IMR-90 (cell line): Measurements from ENCODE around the gene TMEM131L. TPM values are rescaled to one million over a fixed set of nuclear protein-coding genes. Genes with fewer than 3 reads are reported as not detected.

ENCODE experiments used
- ATAC-seq: fragments of 200-7000 bp; cut with Tn5 transposase; 2 replicates; pipeline ENCODE4 v1.9.1; 2020; ENCODE audit warnings: low read depth, mild to moderate bottlenecking, moderate library complexity
- BruUV-seq: library from RNA; stranded (reverse); fragments of 400-500 nt; replicated peaks from 2 replicates; lab custom pipeline; 2021; lab: Mats Ljungman, UMichigan
- CTCF ChIA-PET: fragments of 300-600 bp; formaldehyde crosslinking; extraction: SDS; loops from one replicate; lab custom pipeline; 2021; ENCODE audit warnings: antibody characterized with exemption; lab: Yijun Ruan, JAX
- POLR2A ChIA-PET: fragments of 300-600 bp; sonication (Branson Sonifier 250); formaldehyde crosslinking; loops from one replicate; lab custom pipeline; 2022; ENCODE audit warnings: antibody characterized with exemption; ENCODE audit not compliant: unreplicated experiment; lab: Charles Lee
- DNase-seq: peaks from one replicate; pipeline ENCODE4 v3.0.0; 2013
- H2AFZ ChIP-seq: replicated peaks from 2 replicates; pipeline ENCODE3; 2013; ENCODE audit warnings: low read length, mild to moderate bottlenecking; ENCODE audit not compliant: poor library complexity
- H2AK5ac ChIP-seq: 2 replicates; pipeline ENCODE4 v1.6.1; 2013; ENCODE audit warnings: low read depth, low read length, inconsistent platforms
- H2AK9ac ChIP-seq: replicated peaks from 2 replicates; pipeline ENCODE3; 2013; ENCODE audit warnings: mild to moderate bottlenecking, low read depth, low read length, moderate library complexity; ENCODE audit not compliant: poor library complexity
- H2BK120ac ChIP-seq: 2 replicates; pipeline ENCODE4 v1.6.1; 2013; ENCODE audit warnings: low read depth, low read length, inconsistent platforms
- H2BK15ac ChIP-seq: 3 replicates; pipeline ENCODE4 v1.6.1; 2013; ENCODE audit warnings: low read depth, low read length, inconsistent platforms
- H2BK20ac ChIP-seq: 2 replicates; pipeline ENCODE4 v1.6.1; 2013; ENCODE audit warnings: low read depth, mild to moderate bottlenecking, inconsistent platforms, low read length, moderate library complexity
- H2BK5ac ChIP-seq: 2 replicates; pipeline ENCODE4 v1.6.1; 2013; ENCODE audit warnings: mild to moderate bottlenecking, low read depth, low read length, inconsistent platforms; ENCODE audit not compliant: poor library complexity, severe bottlenecking
- H3K14ac ChIP-seq: replicated peaks from 2 replicates; pipeline ENCODE4 v1.6.1; 2013; ENCODE audit warnings: low read depth, low read length, inconsistent platforms
- H3K18ac ChIP-seq: 2 replicates; pipeline ENCODE4 v1.6.1; 2013; ENCODE audit warnings: low read depth, low read length, control low read depth
- H3K23ac ChIP-seq: 2 replicates; pipeline ENCODE4 v1.6.1; 2013; ENCODE audit warnings: low read depth, low read length, inconsistent platforms
- H3K27ac ChIP-seq: 2 replicates; pipeline ENCODE4 v1.5.1; 2013; ENCODE audit warnings: mild to moderate bottlenecking, control low read depth, low read length; ENCODE audit not compliant: insufficient read depth
- H3K27me3 ChIP-seq: 2 replicates; pipeline ENCODE4 v1.6.1; 2013; ENCODE audit warnings: low read length; ENCODE audit not compliant: control insufficient read depth, insufficient read depth
- H3K36me3 ChIP-seq: 2 replicates; pipeline ENCODE4 v1.6.1; 2013; ENCODE audit warnings: low read length, mixed read lengths; ENCODE audit not compliant: control insufficient read depth, insufficient read depth
- H3K4ac ChIP-seq: 2 replicates; pipeline ENCODE4 v1.6.1; 2013; ENCODE audit warnings: low read depth, low read length, inconsistent platforms
- H3K4me1 ChIP-seq: 2 replicates; pipeline ENCODE4 v1.6.1; 2013; ENCODE audit warnings: low read length, mixed read lengths; ENCODE audit not compliant: control insufficient read depth, insufficient read depth
- H3K4me2 ChIP-seq: 2 replicates; pipeline ENCODE4 v1.6.1; 2013; ENCODE audit warnings: low read depth, mild to moderate bottlenecking, control low read depth, low read length, moderate library complexity
- H3K4me3 ChIP-seq: 2 replicates; pipeline ENCODE4 v1.5.1; 2013; ENCODE audit warnings: low read depth, mild to moderate bottlenecking, control low read depth, low read length, moderate library complexity; ENCODE audit not compliant: insufficient read depth
- H3K56ac ChIP-seq: 2 replicates; pipeline ENCODE4 v1.6.1; 2013; ENCODE audit warnings: low read length, inconsistent platforms; ENCODE audit not compliant: insufficient read depth; ENCODE audit errors: extremely low read depth
- H3K79me1 ChIP-seq, 2 experiments: 2 replicates each; pipeline ENCODE4 v1.6.1; 2013; ENCODE audit warnings: low read length in 2 of 2, inconsistent platforms in 1 of 2, low read depth in 1 of 2
- H3K9ac ChIP-seq: 2 replicates; pipeline ENCODE4 v1.6.1; 2013; ENCODE audit warnings: low read depth, low read length, control low read depth
- H3K9me1 ChIP-seq: 2 replicates; pipeline ENCODE4 v1.6.1; 2013; ENCODE audit warnings: low read length, inconsistent platforms; ENCODE audit not compliant: insufficient read depth
- H3K9me3 ChIP-seq: 2 replicates; pipeline ENCODE4 v1.6.1; 2013; ENCODE audit warnings: low read length; ENCODE audit not compliant: control insufficient read depth, insufficient read depth
- H4K20me1 ChIP-seq: 2 replicates; pipeline ENCODE4 v1.6.1; 2013; ENCODE audit warnings: low read length, inconsistent platforms; ENCODE audit not compliant: insufficient read depth
- H4K5ac ChIP-seq: 2 replicates; pipeline ENCODE4 v1.6.1; 2013; ENCODE audit warnings: mild to moderate bottlenecking, low read depth, low read length, control low read depth
- H4K8ac ChIP-seq, 2 experiments: 2 replicates each; pipeline ENCODE4 v1.6.1; 2013; ENCODE audit warnings: low read depth in 2 of 2, low read length in 2 of 2, control low read depth in 1 of 2, inconsistent platforms in 1 of 2
- H4K91ac ChIP-seq: 2 replicates; pipeline ENCODE4 v1.6.1; 2013; ENCODE audit warnings: low read depth, low read length, inconsistent platforms; ENCODE audit not compliant: insufficient read depth
- BHLHE40 ChIP-seq: fragments of 150-350 bp; IDR thresholded peaks from 2 replicates; pipeline ENCODE4 v1.6.1; 2016; ENCODE audit warnings: mild to moderate bottlenecking, low read depth, low read length
- CEBPB ChIP-seq: IDR thresholded peaks from 2 replicates; pipeline ENCODE4 v1.6.1; 2012; ENCODE audit warnings: low read depth, low read length, improper control_type of control experiment
- CHD1 ChIP-seq: IDR thresholded peaks from 2 replicates; pipeline ENCODE4 v1.6.1; 2012; ENCODE audit warnings: low read depth, low read length, improper control_type of control experiment
- CTCF ChIP-seq: conservative IDR thresholded peaks from 2 replicates; pipeline ENCODE4 v1.5.1; 2012; ENCODE audit warnings: mild to moderate bottlenecking, low read depth, low read length, improper control_type of control experiment
- ELK1 ChIP-seq: fragments of 150-350 bp; IDR thresholded peaks from 2 replicates; pipeline ENCODE4 v1.6.1; 2016; ENCODE audit warnings: low read depth, mild to moderate bottlenecking, low read length, moderate library complexity, borderline replicate concordance
- FOS ChIP-seq: fragments of 150-350 bp; IDR thresholded peaks from 2 replicates; pipeline ENCODE4 v1.6.1; 2016; ENCODE audit warnings: low read depth, low read length
- MAFK ChIP-seq: IDR thresholded peaks from 2 replicates; pipeline ENCODE4 v1.6.1; 2012; ENCODE audit warnings: low read depth, low read length, improper control_type of control experiment
- MAZ ChIP-seq: IDR thresholded peaks from 2 replicates; pipeline ENCODE4 v1.6.1; 2012; ENCODE audit warnings: low read depth, mild to moderate bottlenecking, low read length, improper control_type of control experiment, moderate library complexity, borderline replicate concordance
- MXI1 ChIP-seq: IDR thresholded peaks from 2 replicates; pipeline ENCODE4 v1.6.1; 2012; ENCODE audit warnings: low read depth, mild to moderate bottlenecking, low read length, moderate library complexity, borderline replicate concordance
- NFE2L2 ChIP-seq: fragments of 150-350 bp; IDR thresholded peaks from 2 replicates; pipeline ENCODE4 v1.6.1; 2016; ENCODE audit warnings: low read depth, mild to moderate bottlenecking, low read length
- POLR2A ChIP-seq: IDR thresholded peaks from 2 replicates; pipeline ENCODE4 v1.6.1; 2012; ENCODE audit warnings: mild to moderate bottlenecking, low read depth, low read length
- RAD21 ChIP-seq: IDR thresholded peaks from 2 replicates; pipeline ENCODE4 v1.6.1; 2012; ENCODE audit warnings: low read length, improper control_type of control experiment
- RCOR1 ChIP-seq: IDR thresholded peaks from 2 replicates; pipeline ENCODE4 v1.6.1; 2012; ENCODE audit warnings: mild to moderate bottlenecking, low read length, improper control_type of control experiment; ENCODE audit not compliant: insufficient replicate concordance
- RFX5 ChIP-seq: IDR thresholded peaks from 2 replicates; pipeline ENCODE4 v1.8.0; 2012; ENCODE audit warnings: low read depth, mild to moderate bottlenecking, low read length, moderate library complexity
- SMC3 ChIP-seq: fragments of 150-350 bp; IDR thresholded peaks from 2 replicates; pipeline ENCODE4 v1.6.1; 2016; ENCODE audit warnings: low read depth, mild to moderate bottlenecking, antibody characterized with exemption, low read length, moderate library complexity
- USF2 ChIP-seq: fragments of 150-350 bp; IDR thresholded peaks from 2 replicates; pipeline ENCODE4 v1.6.1; 2017; ENCODE audit warnings: mild to moderate bottlenecking, antibody characterized with exemption, low read length, low read depth
- WGBS, 2 experiments: methylation state at CpG; one replicate each; pipeline versions ENCODE4 v1.1.5 to v1.1.7; 2013; ENCODE audit warnings: missing lambda C conversion rate in 2 of 2; ENCODE audit not compliant: insufficient read length in 1 of 2; ENCODE audit errors: extremely low coverage in 2 of 2; 5-methylcytosine and 5-hydroxymethylcytosine counted together
- dilution Hi-C: fragments of 300-500 bp; cut with HindIII; formaldehyde crosslinking; loops from one replicate; pipeline ENCODE4 v1.14.3; 2018; ENCODE audit warnings: low sequenced_read_pairs; ENCODE audit not compliant: unreplicated experiment
- in situ Hi-C: fragments of 300-500 bp; cut with MboI; formaldehyde crosslinking; loops from 3 replicates; pipeline ENCODE4 v1.14.3; 2019; ENCODE audit warnings: low sequenced_read_pairs, inconsistent platforms, mixed read lengths
- intact Hi-C: fragments of 100-400 bp; cut with micrococcal nuclease; formaldehyde crosslinking; loops from 2 replicates; pipeline ENCODE4 v1.10.0; 2022
- polyA plus RNA-seq, 3 experiments: library from polyadenylated mRNA; depleted of rRNA; stranded (reverse); fragments of >200 nt; gene quantifications; 2 replicates each; pipeline ENCODE4 v1.2.3, GENCODE V29; 2012; ENCODE audit warnings: low replicate concordance in 1 of 3
- total RNA-seq: library from RNA; depleted of rRNA; stranded (reverse); fragments of >200 nt; gene quantifications from 2 replicates; pipeline ENCODE4 v1.2.3, GENCODE V29; 2012

Gene TMEM131L
- total and polyA plus RNA-seq, 2 of the 4 experiments (the other 2 are of a cell fraction): 8.4 to 23.8 TPM

GRCh38 chr4:153579410-153579809 is 113.2 kb downstream of the TMEM131L start:
- BruUV-seq: no TSS peak
- intact Hi-C loops (no loop called here), dilution Hi-C loops (no loop called here), in situ Hi-C loops (loop anchor here (5.0 to 25.0 kb wide), 2 partner anchors 437 to 742 kb away; no protein-coding TSS in a partner anchor)
- no peak for DNase-seq
- no CpG with 5 or more reads among the region's 4 CpGs for WGBS, 2 experiments
- TF ChIP-seq MXI1: no peak
- TF ChIP-seq SMC3: no peak
- TF ChIP-seq RAD21: no peak
- no peak for TF ChIP-seq FOS
- no peak for TF ChIP-seq NFE2L2
- TF ChIP-seq MAFK: no peak
- no peak for TF ChIP-seq RFX5
- no peak for TF ChIP-seq CHD1
- no peak for TF ChIP-seq CEBPB
- TF ChIP-seq BHLHE40: no peak
- TF ChIP-seq POLR2A: no peak
- no peak for TF ChIP-seq USF2
- no peak for TF ChIP-seq RCOR1
- TF ChIP-seq MAZ: no peak
- no peak for TF ChIP-seq ELK1
- no peak for TF ChIP-seq CTCF
- Histone ChIP-seq H3K9ac (no peak overlapping the region), H3K23ac (no peak overlapping the region), H3K4ac (no peak overlapping the region), H3K36me3 (0 out of 2 replicates have a peak, but pooled peaks cover 2% of the 10 kb centered on the region), H3K4me1 (no peaks in the 10 kb centered on the region), H2BK5ac (no peak overlapping the region), H3K18ac (no peak overlapping the region), H3K56ac (no peak overlapping the region), H4K91ac (no peak overlapping the region), H3K14ac (no peak overlapping the region), H3K27ac (no peak overlapping the region), H3K9me1 (no peaks in the 10 kb centered on the region; the same call in 1 of the 2 replicates), H4K8ac (no peak overlapping the region), H3K27me3 (no peaks in the 10 kb centered on the region), H2BK15ac (no peak overlapping the region), H2BK20ac (no peak overlapping the region), H2BK120ac (no peak overlapping the region), H2AFZ (no peak overlapping the region), H3K9me3 (no peaks in the 10 kb centered on the region), H4K5ac (no peak overlapping the region), H3K4me3 (no peak overlapping the region), H3K79me1 (no peaks in the 10 kb centered on the region; a peak in 1 of 4 replicates), H2AK5ac (no peak overlapping the region), H2AK9ac (no peak overlapping the region), H4K20me1 (no peaks in the 10 kb centered on the region), H3K4me2 (no peak overlapping the region)
- ChIA-PET POLR2A (no interaction called here), CTCF (no interaction called here)
- ATAC-seq: no peak
